ENCODE measurements around the gene YBEY. TPM values are rescaled to one million over a fixed set of nuclear protein-coding genes. Genes with fewer than 3 reads are reported as not detected.

Gene YBEY
- total and polyA plus RNA-seq, 2 of the 13 experiments (the other 11 are each of a cell fraction or from before 2014, with no cell fraction given): 6.5 to 8.9 TPM

DNA sequence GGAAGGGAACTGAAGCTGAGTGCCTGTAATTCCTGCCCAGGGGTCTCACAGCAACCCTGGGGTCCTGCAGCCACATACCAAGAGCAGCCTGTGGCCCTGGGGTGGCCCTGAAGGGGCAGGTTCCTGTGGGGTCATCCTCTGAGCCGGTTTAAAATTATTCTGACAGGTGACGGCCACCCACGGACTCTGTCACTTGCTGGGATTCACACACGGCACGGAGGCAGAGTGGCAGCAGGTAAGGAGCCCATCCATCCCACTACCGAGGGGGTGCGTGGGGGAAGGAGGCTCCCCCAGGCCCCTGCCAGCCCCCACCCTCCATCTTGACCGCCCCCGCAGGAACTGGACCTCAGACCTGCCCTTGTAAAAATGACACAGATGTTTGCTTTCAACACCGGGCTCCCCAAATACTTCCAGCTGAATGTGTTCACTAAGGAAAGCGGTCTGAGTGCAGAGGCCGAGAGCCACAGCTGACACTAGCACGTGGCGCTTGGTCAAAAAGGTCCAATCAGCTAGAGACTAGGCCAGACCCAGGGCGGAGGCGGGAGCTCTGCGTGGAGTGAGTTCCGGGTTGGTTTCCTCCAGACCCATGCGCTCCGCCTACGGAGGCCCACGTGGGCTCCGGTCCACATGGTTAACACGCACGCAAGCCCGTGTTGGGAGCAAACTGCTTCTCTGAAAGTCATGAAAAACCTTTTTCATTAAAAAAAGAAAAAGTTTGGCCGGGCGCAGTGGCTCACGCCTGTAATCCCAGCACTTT is 10.0 kb downstream of the YBEY start (continued):
- TF ChIP-seq, protein P1, sequence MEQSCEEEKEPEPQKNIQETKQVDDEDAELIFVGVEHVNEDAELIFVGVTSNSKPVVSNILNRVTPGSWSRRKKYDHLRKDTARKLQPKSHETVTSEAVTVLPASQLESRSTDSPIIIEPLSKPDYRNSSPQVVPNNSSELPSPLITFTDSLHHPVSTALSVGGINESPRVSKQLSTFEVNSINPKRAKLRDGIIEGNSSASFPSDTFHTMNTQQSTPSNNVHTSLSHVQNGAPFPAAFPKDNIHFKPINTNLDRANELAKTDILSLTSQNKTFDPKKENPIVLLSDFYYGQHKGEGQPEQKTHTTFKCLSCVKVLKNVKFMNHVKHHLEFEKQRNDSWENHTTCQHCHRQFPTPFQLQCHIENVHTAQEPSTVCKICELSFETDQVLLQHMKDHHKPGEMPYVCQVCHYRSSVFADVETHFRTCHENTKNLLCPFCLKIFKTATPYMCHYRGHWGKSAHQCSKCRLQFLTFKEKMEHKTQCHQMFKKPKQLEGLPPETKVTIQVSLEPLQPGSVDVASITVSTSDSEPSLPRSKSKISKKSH (CRISPR knock-in tag; IDR thresholded peaks at IDR 0.05; ENCODE audit: borderline replicate concordance): 0 out of 2 replicates have a peak, but pooled peaks have one; percentile 19
- TF ChIP-seq, protein P2, sequence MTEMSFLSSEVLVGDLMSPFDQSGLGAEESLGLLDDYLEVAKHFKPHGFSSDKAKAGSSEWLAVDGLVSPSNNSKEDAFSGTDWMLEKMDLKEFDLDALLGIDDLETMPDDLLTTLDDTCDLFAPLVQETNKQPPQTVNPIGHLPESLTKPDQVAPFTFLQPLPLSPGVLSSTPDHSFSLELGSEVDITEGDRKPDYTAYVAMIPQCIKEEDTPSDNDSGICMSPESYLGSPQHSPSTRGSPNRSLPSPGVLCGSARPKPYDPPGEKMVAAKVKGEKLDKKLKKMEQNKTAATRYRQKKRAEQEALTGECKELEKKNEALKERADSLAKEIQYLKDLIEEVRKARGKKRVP (CRISPR knock-in tag; IDR thresholded peaks at IDR 0.05): no peak
- TF ChIP-seq ZNF331 (CRISPR knock-in tag; IDR thresholded peaks at IDR 0.05) (0 out of 2 replicates have a peak, but pooled peaks have one; percentile 13), ZNF224 (CRISPR knock-in tag; IDR thresholded peaks at IDR 0.05) (0 out of 2 replicates have a peak, but pooled peaks have one; percentile 55), KAT8 (CRISPR knock-in tag; IDR thresholded peaks at IDR 0.05) (peak; percentile 83), PHF21A (CRISPR knock-in tag; IDR thresholded peaks at IDR 0.05) (no peak), ARID2 (CRISPR knock-in tag; IDR thresholded peaks at IDR 0.05; ENCODE audit: borderline replicate concordance) (0 out of 2 replicates have a peak, but pooled peaks have one; percentile 49), ZNF7 (CRISPR knock-in tag; IDR thresholded peaks at IDR 0.05) (peak; percentile 79), ZNF839 (CRISPR knock-in tag; IDR thresholded peaks at IDR 0.05; ENCODE audit: borderline replicate concordance) (no peak), TARDBP (CRISPR knock-in tag; IDR thresholded peaks at IDR 0.05) (peak; percentile 47; the same call in 1 of the 2 replicates), SMC3 (IDR thresholded peaks at IDR 0.05; ENCODE audit: low read length) (no peak), PLRG1 (conservative IDR thresholded peaks at IDR 0.05) (no peak)
- TF ChIP-seq, protein P3, sequence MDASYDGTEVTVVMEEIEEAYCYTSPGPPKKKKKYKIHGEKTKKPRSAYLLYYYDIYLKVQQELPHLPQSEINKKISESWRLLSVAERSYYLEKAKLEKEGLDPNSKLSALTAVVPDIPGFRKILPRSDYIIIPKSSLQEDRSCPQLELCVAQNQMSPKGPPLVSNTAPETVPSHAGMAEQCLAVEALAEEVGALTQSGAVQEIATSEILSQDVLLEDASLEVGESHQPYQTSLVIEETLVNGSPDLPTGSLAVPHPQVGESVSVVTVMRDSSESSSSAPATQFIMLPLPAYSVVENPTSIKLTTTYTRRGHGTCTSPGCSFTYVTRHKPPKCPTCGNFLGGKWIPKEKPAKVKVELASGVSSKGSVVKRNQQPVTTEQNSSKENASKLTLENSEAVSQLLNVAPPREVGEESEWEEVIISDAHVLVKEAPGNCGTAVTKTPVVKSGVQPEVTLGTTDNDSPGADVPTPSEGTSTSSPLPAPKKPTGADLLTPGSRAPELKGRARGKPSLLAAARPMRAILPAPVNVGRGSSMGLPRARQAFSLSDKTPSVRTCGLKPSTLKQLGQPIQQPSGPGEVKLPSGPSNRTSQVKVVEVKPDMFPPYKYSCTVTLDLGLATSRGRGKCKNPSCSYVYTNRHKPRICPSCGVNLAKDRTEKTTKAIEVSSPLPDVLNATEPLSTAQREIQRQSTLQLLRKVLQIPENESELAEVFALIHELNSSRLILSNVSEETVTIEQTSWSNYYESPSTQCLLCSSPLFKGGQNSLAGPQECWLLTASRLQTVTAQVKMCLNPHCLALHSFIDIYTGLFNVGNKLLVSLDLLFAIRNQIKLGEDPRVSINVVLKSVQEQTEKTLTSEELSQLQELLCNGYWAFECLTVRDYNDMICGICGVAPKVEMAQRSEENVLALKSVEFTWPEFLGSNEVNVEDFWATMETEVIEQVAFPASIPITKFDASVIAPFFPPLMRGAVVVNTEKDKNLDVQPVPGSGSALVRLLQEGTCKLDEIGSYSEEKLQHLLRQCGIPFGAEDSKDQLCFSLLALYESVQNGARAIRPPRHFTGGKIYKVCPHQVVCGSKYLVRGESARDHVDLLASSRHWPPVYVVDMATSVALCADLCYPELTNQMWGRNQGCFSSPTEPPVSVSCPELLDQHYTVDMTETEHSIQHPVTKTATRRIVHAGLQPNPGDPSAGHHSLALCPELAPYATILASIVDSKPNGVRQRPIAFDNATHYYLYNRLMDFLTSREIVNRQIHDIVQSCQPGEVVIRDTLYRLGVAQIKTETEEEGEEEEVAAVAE (CRISPR knock-in tag; IDR thresholded peaks at IDR 0.05; ENCODE audit: borderline replicate concordance): peak; percentile 57; the same call in 1 of the 2 replicates
- TF ChIP-seq, protein P4, sequence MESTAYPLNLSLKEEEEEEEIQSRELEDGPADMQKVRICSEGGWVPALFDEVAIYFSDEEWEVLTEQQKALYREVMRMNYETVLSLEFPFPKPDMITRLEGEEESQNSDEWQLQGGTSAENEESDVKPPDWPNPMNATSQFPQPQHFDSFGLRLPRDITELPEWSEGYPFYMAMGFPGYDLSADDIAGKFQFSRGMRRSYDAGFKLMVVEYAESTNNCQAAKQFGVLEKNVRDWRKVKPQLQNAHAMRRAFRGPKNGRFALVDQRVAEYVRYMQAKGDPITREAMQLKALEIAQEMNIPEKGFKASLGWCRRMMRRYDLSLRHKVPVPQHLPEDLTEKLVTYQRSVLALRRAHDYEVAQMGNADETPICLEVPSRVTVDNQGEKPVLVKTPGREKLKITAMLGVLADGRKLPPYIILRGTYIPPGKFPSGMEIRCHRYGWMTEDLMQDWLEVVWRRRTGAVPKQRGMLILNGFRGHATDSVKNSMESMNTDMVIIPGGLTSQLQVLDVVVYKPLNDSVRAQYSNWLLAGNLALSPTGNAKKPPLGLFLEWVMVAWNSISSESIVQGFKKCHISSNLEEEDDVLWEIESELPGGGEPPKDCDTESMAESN (CRISPR knock-in tag; conservative IDR thresholded peaks at IDR 0.05): peak; percentile 67; the same call in 1 of the 2 replicates
- TF ChIP-seq, protein P5, sequence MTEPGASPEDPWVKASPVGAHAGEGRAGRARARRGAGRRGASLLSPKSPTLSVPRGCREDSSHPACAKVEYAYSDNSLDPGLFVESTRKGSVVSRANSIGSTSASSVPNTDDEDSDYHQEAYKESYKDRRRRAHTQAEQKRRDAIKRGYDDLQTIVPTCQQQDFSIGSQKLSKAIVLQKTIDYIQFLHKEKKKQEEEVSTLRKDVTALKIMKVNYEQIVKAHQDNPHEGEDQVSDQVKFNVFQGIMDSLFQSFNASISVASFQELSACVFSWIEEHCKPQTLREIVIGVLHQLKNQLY (CRISPR knock-in tag; IDR thresholded peaks at IDR 0.05): peak; percentile 24; the same call in 1 of the 2 replicates
- TF ChIP-seq, protein P6, sequence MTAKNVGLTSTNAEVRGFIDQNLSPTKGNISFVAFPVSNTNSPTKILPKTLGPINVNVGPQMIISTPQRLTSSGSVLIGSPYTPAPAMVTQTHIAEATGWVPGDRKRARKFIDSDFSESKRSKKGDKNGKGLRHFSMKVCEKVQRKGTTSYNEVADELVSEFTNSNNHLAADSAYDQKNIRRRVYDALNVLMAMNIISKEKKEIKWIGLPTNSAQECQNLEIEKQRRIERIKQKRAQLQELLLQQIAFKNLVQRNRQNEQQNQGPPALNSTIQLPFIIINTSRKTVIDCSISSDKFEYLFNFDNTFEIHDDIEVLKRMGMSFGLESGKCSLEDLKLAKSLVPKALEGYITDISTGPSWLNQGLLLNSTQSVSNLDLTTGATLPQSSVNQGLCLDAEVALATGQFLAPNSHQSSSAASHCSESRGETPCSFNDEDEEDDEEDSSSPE (CRISPR knock-in tag; IDR thresholded peaks at IDR 0.05): peak; percentile 77
